ENCODE measurements around the gene RFTN2. TPM values are rescaled to one million over a fixed set of nuclear protein-coding genes. Genes with fewer than 3 reads are reported as not detected.
"Not testable (repeated sequence)": the region's sequence is repeated elsewhere in the genome, so short reads cannot be mapped to it uniquely, and the experiment has no call there.

RFTN2 gene
- total RNA-seq, 1 donor from 2014 or later, result 22.8 TPM

DNA sequence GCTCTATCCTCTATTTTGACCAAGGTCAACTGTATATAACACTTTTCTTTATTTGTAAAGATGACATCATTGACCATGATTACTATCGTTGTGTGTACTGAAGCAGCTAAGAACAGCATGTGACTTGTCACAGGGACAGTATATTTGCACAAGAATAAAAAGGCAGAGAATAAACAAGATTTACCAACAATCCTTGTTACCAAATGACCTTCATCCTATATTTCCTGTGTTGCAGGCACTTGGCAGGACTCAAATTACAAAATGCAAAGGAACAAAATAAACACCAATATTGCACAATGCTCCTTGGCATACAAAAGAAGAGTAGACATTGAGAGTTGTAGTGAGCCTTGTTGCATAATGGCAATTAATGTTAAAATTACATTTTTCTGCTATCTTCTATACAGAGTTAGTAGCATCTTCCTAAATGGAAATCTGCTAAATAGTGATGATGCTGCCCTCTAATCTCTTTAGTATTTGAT lies 61.8 kb downstream of the RFTN2 start:
- DNase-seq (ENCODE audit: low spot score in 2 of 2), result no peak
- FAIRE-seq, result no peak

DNA sequence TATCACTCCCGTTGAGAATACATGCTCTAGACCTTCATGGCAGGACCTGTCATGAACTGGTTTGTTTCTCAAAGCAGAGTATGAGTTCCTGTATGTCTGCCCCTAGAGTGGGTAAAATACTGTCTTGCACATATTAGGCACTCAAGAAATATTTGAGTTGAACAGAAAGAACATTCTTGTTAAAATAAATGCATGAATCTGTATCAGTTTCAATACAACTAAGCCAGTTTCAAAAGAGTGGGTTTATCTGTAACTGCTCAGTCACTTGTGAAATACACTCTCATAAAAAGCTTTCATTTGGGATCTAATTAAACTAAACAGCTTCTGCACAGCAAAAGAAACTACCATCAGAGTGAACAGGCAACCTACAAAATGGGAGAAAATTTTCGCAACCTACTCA lies 69.2 kb downstream of the RFTN2 start:
- no peak for DNase-seq (ENCODE audit: low spot score in 2 of 2)
- no peak for FAIRE-seq

GRCh38 chr2:197604117-197604860 lies 71.1 kb downstream of the RFTN2 start:
- DNase-seq (ENCODE audit: low spot score in 2 of 2) (no peak), FAIRE-seq (no peak)

DNA sequence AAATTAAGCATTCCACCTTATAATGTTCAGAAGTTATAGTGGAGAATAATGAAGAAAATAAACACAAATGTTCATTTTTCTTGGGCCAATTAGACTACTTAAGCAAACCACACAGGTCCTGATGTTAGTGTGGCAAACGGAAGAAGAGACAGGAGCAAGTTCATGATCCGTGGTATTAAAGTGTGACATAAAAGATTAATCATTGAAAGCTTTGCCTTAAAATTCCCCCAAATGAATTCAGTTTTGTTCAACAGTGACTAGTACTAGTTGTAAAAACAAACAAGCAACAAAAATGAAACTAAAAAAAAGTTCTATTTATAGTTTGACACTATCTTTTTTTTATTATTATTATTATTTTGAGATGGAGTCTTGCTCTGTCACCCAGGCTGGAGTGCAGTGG lies 73.7 kb downstream of the RFTN2 start:
- no peak for FAIRE-seq
- no peak for DNase-seq (ENCODE audit: low spot score in 2 of 2)

DNA sequence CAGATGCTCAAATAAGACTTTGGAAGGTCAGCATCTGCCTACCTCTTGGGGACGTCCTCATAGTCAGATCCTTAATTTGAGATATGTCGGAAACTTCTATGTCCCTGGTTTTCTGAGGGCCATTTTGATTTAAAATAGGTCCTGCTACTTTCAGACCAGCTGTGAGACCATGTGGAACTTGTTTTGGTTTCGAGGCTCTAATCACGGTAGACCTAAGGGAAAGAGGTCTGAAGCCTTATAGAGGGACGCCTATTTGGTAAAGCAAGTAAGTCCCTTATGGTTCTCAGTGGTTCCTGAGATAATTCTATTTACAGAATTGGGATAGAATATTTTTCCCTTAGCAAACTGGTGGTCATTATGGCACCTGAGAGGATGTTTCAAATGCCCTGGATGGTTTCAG lies 75.1 kb downstream of the RFTN2 start:
- no peak for FAIRE-seq
- DNase-seq (ENCODE audit: low spot score in 2 of 2), result no peak

DNA sequence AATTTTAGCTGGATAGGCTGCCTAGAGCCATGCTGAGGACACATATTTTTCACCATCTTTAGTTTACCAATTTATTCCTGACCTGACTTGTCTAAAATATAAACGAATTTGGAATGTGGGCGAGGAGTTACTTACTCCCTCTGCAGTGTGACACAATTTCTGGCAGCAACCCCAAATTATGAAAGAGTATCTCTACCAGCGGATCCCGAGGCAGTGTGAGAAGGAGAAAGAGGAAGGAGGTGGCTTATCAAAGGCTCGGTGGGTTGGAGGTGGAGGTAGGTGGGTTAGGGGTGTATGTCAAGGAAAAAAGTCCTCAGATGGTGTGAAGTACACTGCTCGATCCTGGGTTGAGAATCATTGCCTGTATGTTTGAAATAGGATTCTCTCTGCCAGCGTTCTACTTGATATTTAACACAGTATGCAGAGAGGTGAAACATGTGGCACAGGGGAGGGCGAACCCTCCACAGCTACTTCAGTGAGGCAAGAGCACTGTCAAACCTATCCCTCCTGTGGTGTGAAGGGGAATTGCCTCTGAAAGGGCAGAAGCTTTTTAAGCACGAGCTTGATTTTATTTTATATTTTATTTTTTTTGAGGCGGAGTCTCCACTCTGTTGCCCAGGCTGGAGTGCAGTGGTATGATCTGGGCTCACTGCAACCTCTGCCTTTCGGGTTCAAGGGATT lies 76.0 kb downstream of the RFTN2 start:
- DNase-seq (ENCODE audit: low spot score in 2 of 2) (no peak), FAIRE-seq (no peak)

- DNase-seq (ENCODE audit: low spot score in 2 of 2), result no peak
- FAIRE-seq, result no peak
These were observed 76.9 kb downstream of the RFTN2 start for GRCh38 chr2:197598450-197598849.

GRCh38 chr2:197597166-197597565 lies 78.2 kb downstream of the RFTN2 start:
- DNase-seq (ENCODE audit: low spot score in 2 of 2), result no peak
- no peak for FAIRE-seq

DNA sequence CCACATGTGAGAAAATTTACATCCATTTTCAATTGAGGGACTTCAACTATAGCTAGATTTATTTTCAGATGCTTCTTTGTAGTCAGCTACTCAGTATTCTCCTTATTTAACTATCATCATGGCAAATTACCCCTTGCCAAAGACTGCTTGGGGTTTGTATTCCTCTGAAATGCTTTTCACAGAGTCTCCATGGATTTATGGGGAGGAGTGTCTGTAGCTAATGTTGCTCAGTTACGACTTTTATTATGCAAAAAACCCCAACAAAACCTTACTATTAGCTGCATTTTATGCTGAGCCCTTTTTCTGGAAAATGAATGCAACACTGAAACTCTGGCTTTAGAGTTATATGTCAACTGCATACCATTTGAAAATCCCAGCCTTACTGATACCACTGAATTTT lies 78.6 kb downstream of the RFTN2 start:
- DNase-seq (ENCODE audit: low spot score in 2 of 2), result no peak
- no peak for FAIRE-seq

GRCh38 chr2:197591339-197592072 lies 83.9 kb downstream of the RFTN2 start:
- FAIRE-seq (no peak), DNase-seq (ENCODE audit: low spot score in 2 of 2) (no peak)

GRCh38 chr2:197587255-197587654 lies 88.1 kb downstream of the RFTN2 start:
- not testable (repeated sequence) for FAIRE-seq; DNase-seq (ENCODE audit: low spot score in 2 of 2)

GRCh38 chr2:197580166-197580565 lies 95.2 kb downstream of the RFTN2 start:
- FAIRE-seq, result not testable (repeated sequence)

GRCh38 chr2:197578294-197578693 lies 97.1 kb downstream of the RFTN2 start:
- not testable (repeated sequence) for FAIRE-seq; DNase-seq (ENCODE audit: low spot score in 2 of 2)

More at GRCh38 chr2:197580166-197580565, 95.2 kb downstream of the RFTN2 start:
- DNase-seq (ENCODE audit: low spot score in 2 of 2), result not testable (repeated sequence)

GRCh38 chr2:197577446-197577845 lies 97.9 kb downstream of the RFTN2 start:
- FAIRE-seq (no peak), DNase-seq (ENCODE audit: low spot score in 2 of 2) (no peak)

DNA sequence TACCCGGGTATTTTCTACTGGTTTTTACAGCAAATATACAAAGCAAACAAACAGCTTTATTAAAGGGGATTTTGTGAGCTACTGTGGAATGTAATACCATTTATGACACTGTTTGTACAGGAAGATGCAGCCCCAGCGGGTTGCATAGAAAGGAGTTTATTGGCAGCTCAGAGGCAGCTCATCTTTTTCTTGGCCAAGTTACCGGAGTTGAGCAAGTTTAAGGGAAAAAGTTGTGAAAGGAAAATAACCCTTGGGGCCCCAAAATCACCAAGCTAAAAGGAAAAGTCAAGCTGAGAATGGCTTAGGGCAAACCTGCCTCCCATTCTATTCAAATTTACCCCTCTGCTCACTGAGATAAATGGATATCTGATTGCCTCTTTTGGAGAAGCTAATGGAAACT lies 98.8 kb downstream of the RFTN2 start:
- DNase-seq (ENCODE audit: low spot score in 2 of 2) (no peak), FAIRE-seq (no peak)

DNA sequence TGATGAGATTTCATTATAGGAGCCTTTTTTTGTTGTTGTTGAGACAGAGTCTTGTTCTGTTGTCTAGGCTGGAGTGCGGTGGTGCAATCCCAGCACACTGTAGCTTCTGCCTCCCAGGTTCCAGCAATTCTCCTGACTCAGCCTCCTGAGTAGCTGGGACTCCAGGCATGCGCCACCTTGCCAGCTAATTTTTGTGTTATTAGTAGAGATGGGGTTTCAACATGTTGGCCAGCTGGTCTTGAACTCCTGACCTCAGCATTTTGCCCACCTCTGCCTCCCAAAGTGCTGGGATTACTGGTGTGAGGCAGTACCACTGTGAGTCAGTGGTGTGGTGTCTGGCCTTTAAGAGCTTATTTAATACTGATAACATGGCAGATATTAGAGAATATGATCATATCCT lies 99.4 kb downstream of the RFTN2 start:
- no peak for FAIRE-seq
- DNase-seq (ENCODE audit: low spot score in 2 of 2), result no peak

DNA sequence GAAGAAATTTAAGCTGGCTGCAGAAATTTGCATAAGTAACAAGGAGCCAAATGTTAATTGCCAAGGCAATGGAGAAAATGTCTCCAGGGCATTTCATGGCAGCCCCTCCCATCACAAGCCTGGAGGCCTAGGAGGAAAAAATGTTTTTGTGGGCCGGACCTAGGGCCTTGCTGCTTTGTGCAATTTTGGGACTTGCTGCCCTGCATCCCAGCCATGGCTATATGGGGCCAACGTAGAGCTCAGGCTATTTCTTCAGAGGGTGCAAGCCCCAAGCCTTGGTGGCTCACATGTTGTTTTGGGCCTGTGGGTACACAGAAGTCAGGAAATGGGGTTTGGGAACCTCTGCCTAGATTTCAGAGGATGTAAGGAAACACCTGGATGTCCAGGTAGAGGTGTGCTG lies 101.8 kb downstream of the RFTN2 start:
- FAIRE-seq (no peak), DNase-seq (ENCODE audit: low spot score in 2 of 2) (no peak)

GRCh38 chr2:197571627-197572271 lies 103.6 kb downstream of the RFTN2 start:
- no peak for DNase-seq (ENCODE audit: low spot score in 2 of 2)
- no peak for FAIRE-seq

DNA sequence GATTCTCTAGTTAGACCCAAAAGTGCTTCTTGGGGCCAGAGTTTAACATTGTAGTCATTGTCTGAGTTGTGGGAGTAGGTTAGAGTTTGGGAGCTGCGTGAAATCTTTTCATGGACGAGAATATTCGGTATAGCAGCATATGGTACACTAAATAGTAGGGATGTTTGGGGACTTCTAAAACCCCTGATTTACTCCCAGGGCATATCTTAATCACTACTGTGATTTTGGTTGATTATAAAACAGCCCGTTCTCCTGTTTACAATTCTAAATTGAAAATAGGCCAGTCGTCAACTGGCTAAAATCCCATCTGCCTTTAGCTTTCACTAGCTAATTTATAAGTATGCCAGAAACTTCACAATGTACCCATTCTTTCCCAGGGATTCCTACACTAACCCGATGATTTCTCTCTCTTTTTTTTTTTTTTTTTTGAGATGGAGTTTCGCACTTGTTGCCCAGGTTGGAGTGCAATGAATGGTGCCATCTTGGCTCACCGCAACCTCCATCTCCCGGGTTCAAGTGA lies 115.2 kb downstream of the RFTN2 start:
- DNase-seq (ENCODE audit: low spot score in 2 of 2) (no peak), FAIRE-seq (peak; percentile 44)

DNA sequence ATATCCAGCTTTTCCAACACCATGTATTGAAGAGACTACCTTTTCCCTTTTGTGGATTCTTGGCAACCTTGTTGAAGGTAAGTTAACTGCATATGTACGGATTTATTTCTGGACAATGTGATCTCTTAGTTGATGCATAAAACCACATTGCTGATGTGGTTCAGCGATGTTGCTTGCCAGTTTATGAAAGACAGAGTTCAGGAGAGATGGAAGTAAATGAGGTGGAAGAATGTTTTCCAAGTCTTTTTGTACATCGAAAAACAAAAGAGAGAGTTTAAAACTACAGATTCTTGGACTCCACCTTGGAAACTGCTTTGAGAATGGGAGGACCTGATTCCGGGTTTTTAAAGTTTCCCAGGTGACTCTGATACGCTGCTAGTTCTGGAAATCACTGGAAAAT lies 115.7 kb downstream of the RFTN2 start:
- FAIRE-seq (no peak), DNase-seq (ENCODE audit: low spot score in 2 of 2) (no peak)

Measured in frontal cortex (tissue), 4 donors.